HepG2 (cell line): ENCODE data around the gene GNG3. TPM values are rescaled to one million over a fixed set of nuclear protein-coding genes. Genes with fewer than 3 reads are reported as not detected.

ENCODE experiments used
- ATAD3A ChIP-seq: sonication (generic); formaldehyde crosslinking; IDR thresholded peaks from 2 replicates; pipeline ENCODE4 v1.4.0; 2020; ENCODE audit warnings: missing genetic modification reagents
- FIP1L1 ChIP-seq: fragments of 200-400 bp; formaldehyde crosslinking; IDR thresholded peaks from 2 replicates; pipeline ENCODE4 v1.6.1; 2018; ENCODE audit warnings: low read depth, mild to moderate bottlenecking, low read length, moderate library complexity, borderline replicate concordance; ENCODE audit not compliant: insufficient read depth
- FOXA1 ChIP-seq, 2 experiments: fragments of 450-650 bp in 1 of 2; sonication (generic) in 1 of 2; formaldehyde crosslinking in 1 of 2; IDR thresholded peaks; 2 replicates each; pipeline versions ENCODE4 v1.4.0 to v1.6.1; 2016 to 2020; ENCODE audit warnings: missing genetic modification reagents in 1 of 2
- GABPA ChIP-seq, 2 experiments: IDR thresholded peaks; 2 replicates each; pipeline ENCODE4 v1.6.1; 2011 to 2016; ENCODE audit warnings: low read depth in 2 of 2, low read length in 1 of 2, missing biosample characterization in 1 of 2, missing genetic modification characterization in 1 of 2
- JUN ChIP-seq: sonication (generic); formaldehyde crosslinking; IDR thresholded peaks from 2 replicates; pipeline ENCODE4 v1.4.0; 2020; ENCODE audit warnings: mild to moderate bottlenecking, missing genetic modification reagents
- MEIS1 ChIP-seq: sonication (generic); formaldehyde crosslinking; IDR thresholded peaks from 2 replicates; pipeline ENCODE4 v1.9.0; 2021; ENCODE audit warnings: mild to moderate bottlenecking, missing genetic modification reagents, moderate library complexity, borderline replicate concordance
- POLR2AphosphoS5 ChIP-seq: IDR thresholded peaks from 2 replicates; pipeline ENCODE4 v1.6.1; 2012; ENCODE audit warnings: low read depth, low read length
- PPARG ChIP-seq: conservative IDR thresholded peaks from 2 replicates; pipeline ENCODE4 v1.6.1; 2016; ENCODE audit warnings: missing biosample characterization, missing genetic modification reagents
- SIX4 ChIP-seq: sonication (generic); formaldehyde crosslinking; IDR thresholded peaks from 2 replicates; pipeline ENCODE4 v1.4.0; 2020; ENCODE audit warnings: missing genetic modification reagents
- SP4 ChIP-seq: sonication (generic); formaldehyde crosslinking; IDR thresholded peaks from 2 replicates; pipeline ENCODE4 v1.8.1; 2023; ENCODE audit warnings: mild to moderate bottlenecking, missing genetic modification reagents
- STAT5B ChIP-seq: sonication (generic); formaldehyde crosslinking; IDR thresholded peaks from 2 replicates; pipeline ENCODE4 v1.4.0; 2020; ENCODE audit warnings: missing genetic modification reagents
- ZBTB3 ChIP-seq: sonication (generic); formaldehyde crosslinking; IDR thresholded peaks from 2 replicates; pipeline ENCODE4 v1.4.0; 2020; ENCODE audit warnings: low read depth, mild to moderate bottlenecking, moderate library complexity, missing genetic modification reagents, borderline replicate concordance
- ZFP41 ChIP-seq: sonication (generic); formaldehyde crosslinking; IDR thresholded peaks from 2 replicates; pipeline ENCODE4 v1.4.0; 2020; ENCODE audit warnings: mild to moderate bottlenecking, missing genetic modification reagents, borderline replicate concordance
- ZFP82 ChIP-seq: sonication (generic); formaldehyde crosslinking; IDR thresholded peaks from 2 replicates; pipeline ENCODE4 v1.5.1; 2020; ENCODE audit warnings: mild to moderate bottlenecking, missing genetic modification reagents, borderline replicate concordance
- ZNF562 ChIP-seq: sonication (generic); formaldehyde crosslinking; IDR thresholded peaks from 2 replicates; pipeline ENCODE4 v1.8.0; 2022; ENCODE audit warnings: missing genetic modification reagents, borderline replicate concordance
- ZNF672 ChIP-seq: sonication (generic); formaldehyde crosslinking; IDR thresholded peaks from 2 replicates; pipeline ENCODE4 v1.8.1; 2022; ENCODE audit warnings: missing genetic modification reagents
- polyA plus RNA-seq, 8 experiments: library from polyadenylated mRNA; depleted of rRNA in 3 of 8; stranded (reverse) in 7 of 8; unstranded in 1 of 8; fragments of >200 nt; fragmentation: Illumina TruSeq in 4 of 8; extraction: Trizol in 4 of 8; gene quantifications; 2 replicates each; pipeline versions ENCODE4 v1.2.1 to v1.2.3, GENCODE V29; 2011 to 2016; ENCODE audit warnings: low read depth in 4 of 8, missing spikeins in 1 of 8, mixed read lengths in 1 of 8; ENCODE audit not compliant: insufficient read depth in 1 of 8
- total RNA-seq, 5 experiments: library from RNA; depleted of rRNA; stranded (reverse); fragments of >200 nt; fragmentation: Illumina TruSeq; extraction: Trizol; gene quantifications; 2 replicates each; pipeline ENCODE4 v1.2.3, GENCODE V29; 2016; ENCODE audit warnings: low read depth in 1 of 5
- TF ChIP-seq, protein P1 (sequence below): sonication (generic); formaldehyde crosslinking; IDR thresholded peaks from 2 replicates; pipeline ENCODE4 v1.4.0; 2020; ENCODE audit warnings: missing genetic modification reagents
- TF ChIP-seq, protein P2 (sequence below): sonication (generic); formaldehyde crosslinking; IDR thresholded peaks from 2 replicates; pipeline ENCODE4 v1.4.0; 2020; ENCODE audit warnings: mild to moderate bottlenecking, missing genetic modification reagents
- TF ChIP-seq, protein P3 (sequence below): sonication (generic); formaldehyde crosslinking; IDR thresholded peaks from 2 replicates; pipeline ENCODE4 v1.4.0; 2020; ENCODE audit warnings: missing genetic modification reagents, low read depth, mild to moderate bottlenecking, borderline replicate concordance
- TF ChIP-seq, protein P4 (sequence below): IDR thresholded peaks from 2 replicates; pipeline ENCODE4 v1.6.1; 2016; ENCODE audit warnings: control low read depth
- TF ChIP-seq, protein P5 (sequence below): sonication (generic); formaldehyde crosslinking; IDR thresholded peaks from 2 replicates; pipeline ENCODE4 v1.4.0; 2020; ENCODE audit warnings: mild to moderate bottlenecking, missing genetic modification reagents

Gene GNG3
- total and polyA plus RNA-seq, 2 of the 13 experiments (the other 11 are each of a cell fraction or from before 2014, with no cell fraction given): not detected

DNA sequence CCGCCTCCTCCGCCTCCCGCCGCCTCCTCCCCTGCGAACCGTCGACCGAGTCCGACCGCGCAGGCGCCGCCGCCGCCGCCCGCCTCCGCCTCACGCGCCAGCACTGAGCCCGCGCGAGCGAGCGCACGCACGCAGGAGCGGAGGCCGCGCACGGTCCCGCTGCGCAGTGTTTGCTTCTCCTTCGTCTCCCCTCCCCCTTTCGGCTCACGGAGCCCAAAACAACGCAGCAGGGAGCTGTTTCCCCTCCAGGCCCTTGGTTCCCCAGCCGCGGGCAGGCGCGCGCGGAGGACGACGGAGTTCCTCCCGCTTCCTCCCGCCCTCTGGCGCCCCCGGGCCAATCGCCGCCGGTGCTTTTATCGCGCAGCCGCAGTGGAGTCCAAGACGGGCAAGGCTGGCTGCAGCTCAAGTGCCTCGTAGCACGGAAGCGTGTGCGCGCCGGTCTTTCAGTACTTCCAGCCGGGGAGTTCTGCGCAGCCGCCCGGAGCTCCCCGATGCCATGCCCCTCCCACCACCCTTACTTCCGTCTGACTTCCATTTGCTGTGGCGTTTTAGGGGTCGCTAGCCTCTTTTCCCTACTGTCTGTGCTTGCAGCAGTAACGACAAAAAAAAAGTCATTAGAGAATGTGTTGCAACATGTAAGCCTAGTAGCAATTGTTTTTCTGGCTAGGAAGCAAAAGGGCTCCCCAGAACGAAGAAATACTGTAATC, 19.8 kb downstream of the GNG3 start, which contains the start of gene HNRNPUL2 (continued):
- TF ChIP-seq, protein P1, sequence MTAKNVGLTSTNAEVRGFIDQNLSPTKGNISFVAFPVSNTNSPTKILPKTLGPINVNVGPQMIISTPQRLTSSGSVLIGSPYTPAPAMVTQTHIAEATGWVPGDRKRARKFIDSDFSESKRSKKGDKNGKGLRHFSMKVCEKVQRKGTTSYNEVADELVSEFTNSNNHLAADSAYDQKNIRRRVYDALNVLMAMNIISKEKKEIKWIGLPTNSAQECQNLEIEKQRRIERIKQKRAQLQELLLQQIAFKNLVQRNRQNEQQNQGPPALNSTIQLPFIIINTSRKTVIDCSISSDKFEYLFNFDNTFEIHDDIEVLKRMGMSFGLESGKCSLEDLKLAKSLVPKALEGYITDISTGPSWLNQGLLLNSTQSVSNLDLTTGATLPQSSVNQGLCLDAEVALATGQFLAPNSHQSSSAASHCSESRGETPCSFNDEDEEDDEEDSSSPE: peak; percentile 97
- TF ChIP-seq ZNF562: 0 out of 2 replicates have a peak, but pooled peaks have one; percentile 20
- no peak for TF ChIP-seq SIX4 (CRISPR knock-in tag)
- no peak for TF ChIP-seq FIP1L1
- peak; percentile 71 for TF ChIP-seq POLR2AphosphoS5
- TF ChIP-seq, protein P2, sequence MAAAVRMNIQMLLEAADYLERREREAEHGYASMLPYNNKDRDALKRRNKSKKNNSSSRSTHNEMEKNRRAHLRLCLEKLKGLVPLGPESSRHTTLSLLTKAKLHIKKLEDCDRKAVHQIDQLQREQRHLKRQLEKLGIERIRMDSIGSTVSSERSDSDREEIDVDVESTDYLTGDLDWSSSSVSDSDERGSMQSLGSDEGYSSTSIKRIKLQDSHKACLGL (CRISPR knock-in tag): peak; percentile 92
- TF ChIP-seq, protein P3, sequence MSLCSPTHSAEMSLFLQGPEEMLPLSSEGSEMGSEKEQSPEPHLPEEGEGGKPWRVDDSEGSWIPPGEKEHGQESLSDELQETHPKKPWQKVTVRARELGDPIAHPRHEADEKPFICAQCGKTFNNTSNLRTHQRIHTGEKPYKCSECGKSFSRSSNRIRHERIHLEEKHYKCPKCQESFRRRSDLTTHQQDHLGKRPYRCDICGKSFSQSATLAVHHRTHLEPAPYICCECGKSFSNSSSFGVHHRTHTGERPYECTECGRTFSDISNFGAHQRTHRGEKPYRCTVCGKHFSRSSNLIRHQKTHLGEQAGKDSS: peak; percentile 64; the same call in 1 of the 2 replicates
- peak; percentile 67; the same call in 1 of the 2 replicates for TF ChIP-seq JUN
- TF ChIP-seq ATAD3A (CRISPR knock-in tag): no peak
- TF ChIP-seq PPARG (CRISPR knock-in tag): peak; percentile 66
- TF ChIP-seq MEIS1: peak; percentile 73; the same call in 1 of the 2 replicates
- TF ChIP-seq ZBTB3 (CRISPR knock-in tag): no peak; the same call in 1 of the 2 replicates
- peak; percentile 93 for TF ChIP-seq SP4 (CRISPR knock-in tag)
- TF ChIP-seq ZFP82 (CRISPR knock-in tag): no peak
- TF ChIP-seq ZFP41 (CRISPR knock-in tag): peak; percentile 74; the same call in 1 of the 2 replicates
- TF ChIP-seq FOXA1 (IDR thresholded peaks at IDR 0.05): no peak
- TF ChIP-seq FOXA1 (CRISPR knock-in tag; IDR thresholded peaks at IDR 0.05): 0 out of 2 replicates have a peak, but pooled peaks have one; percentile 19
- 0 out of 2 replicates have a peak, but pooled peaks have one; percentile 34 for TF ChIP-seq STAT5B (CRISPR knock-in tag)
- TF ChIP-seq, protein P4, sequence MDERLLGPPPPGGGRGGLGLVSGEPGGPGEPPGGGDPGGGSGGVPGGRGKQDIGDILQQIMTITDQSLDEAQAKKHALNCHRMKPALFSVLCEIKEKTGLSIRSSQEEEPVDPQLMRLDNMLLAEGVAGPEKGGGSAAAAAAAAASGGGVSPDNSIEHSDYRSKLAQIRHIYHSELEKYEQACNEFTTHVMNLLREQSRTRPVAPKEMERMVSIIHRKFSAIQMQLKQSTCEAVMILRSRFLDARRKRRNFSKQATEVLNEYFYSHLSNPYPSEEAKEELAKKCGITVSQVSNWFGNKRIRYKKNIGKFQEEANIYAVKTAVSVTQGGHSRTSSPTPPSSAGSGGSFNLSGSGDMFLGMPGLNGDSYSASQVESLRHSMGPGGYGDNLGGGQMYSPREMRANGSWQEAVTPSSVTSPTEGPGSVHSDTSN (CRISPR knock-in tag): no peak
- TF ChIP-seq GABPA (IDR thresholded peaks at IDR 0.05; ENCODE audit: low read depth, low read length): peak; percentile 56
- peak; percentile 81 for TF ChIP-seq GABPA (CRISPR knock-in tag; IDR thresholded peaks at IDR 0.05; ENCODE audit: low read depth)
- TF ChIP-seq ZNF672: no peak
- TF ChIP-seq, protein P5, sequence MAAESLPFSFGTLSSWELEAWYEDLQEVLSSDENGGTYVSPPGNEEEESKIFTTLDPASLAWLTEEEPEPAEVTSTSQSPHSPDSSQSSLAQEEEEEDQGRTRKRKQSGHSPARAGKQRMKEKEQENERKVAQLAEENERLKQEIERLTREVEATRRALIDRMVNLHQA: no peak
